Neutrophil (primary cell): ENCODE data around the gene EFTUD2.

Experiments used
- H3K27ac ChIP-seq: fragments of 200-600 bp; sonication (generic); 2 replicates; pipeline ENCODE4 v1.5.1; 2016; ENCODE audit warnings: mild to moderate bottlenecking, moderate library complexity
- H3K27me3 ChIP-seq: fragments of 200-600 bp; sonication (generic); 2 replicates; pipeline ENCODE4 v1.6.0; 2016; ENCODE audit warnings: mild to moderate bottlenecking
- H3K36me3 ChIP-seq: fragments of 200-600 bp; sonication (generic); 2 replicates; pipeline ENCODE4 v1.5.1; 2017
- H3K4me1 ChIP-seq, 2 experiments: fragments of 200-600 bp in 1 of 2; sonication (generic) in 1 of 2; 1 replicate in 1 of 2; 2 replicates in 1 of 2; pipeline versions ENCODE4 v1.5.1 to v1.6.1; 2013 to 2016; ENCODE audit warnings: low read depth in 1 of 2, low read length in 1 of 2, mild to moderate bottlenecking in 1 of 2, moderate library complexity in 1 of 2; ENCODE audit not compliant: control insufficient read depth in 1 of 2, insufficient read depth in 1 of 2
- H3K4me3 ChIP-seq, 2 experiments: fragments of 200-600 bp in 1 of 2; sonication (generic) in 1 of 2; 1 replicate in 1 of 2; 2 replicates in 1 of 2; pipeline ENCODE4 v1.5.1; 2013 to 2016; ENCODE audit warnings: low read depth in 1 of 2, low read length in 1 of 2, mild to moderate bottlenecking in 1 of 2, moderate library complexity in 1 of 2
- H3K9me3 ChIP-seq: fragments of 200-600 bp; sonication (generic); 2 replicates; pipeline ENCODE4 v1.5.1; 2016
- CTCF ChIP-seq: fragments of 200-600 bp; sonication (generic); IDR thresholded peaks from 2 replicates; pipeline ENCODE4 v1.5.1; 2016; ENCODE audit warnings: antibody characterized with exemption

Gene EFTUD2

DNA sequence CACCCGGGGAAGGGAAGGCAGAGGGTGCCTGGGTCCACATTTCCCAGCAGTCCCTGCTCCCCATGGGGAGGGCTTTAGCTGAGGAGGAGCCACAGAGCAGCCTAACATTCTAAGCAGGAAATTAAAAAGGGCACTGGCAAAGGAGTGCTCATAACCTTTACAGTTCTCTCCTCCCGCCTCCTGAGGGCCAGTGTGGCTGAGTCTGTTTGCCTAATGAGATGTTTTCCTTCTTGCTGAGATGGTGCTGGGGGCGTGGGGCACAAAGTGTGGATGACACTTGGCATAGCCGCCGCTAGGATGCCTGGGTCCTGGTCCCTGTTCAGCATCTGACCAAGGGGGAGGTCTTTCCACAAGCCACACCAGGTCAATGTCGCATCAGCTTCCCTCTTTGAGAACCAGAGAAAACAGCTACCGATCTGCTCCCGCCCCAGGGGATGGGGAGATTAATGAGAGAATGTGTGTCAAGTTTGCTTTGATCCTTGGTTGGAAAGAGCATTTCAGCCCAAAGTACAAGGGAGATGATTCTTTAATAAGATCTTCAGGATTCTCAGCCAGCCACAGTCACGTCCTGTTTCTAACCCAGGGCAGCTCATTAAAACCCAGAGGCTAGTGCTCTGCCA, 42.6 kb upstream of the EFTUD2 start:
- no peak overlapping the region for H3K27ac ChIP-seq
- H3K4me1 ChIP-seq: peaks cover 4 to 8% of the 10 kb centered on the region in 2 experiments
- no peak overlapping the region for H3K4me3 ChIP-seq
- H3K9me3 ChIP-seq: no peaks in the 10 kb centered on the region
- TF ChIP-seq CTCF: no peak
- peaks cover 11% of the 10 kb centered on the region for H3K36me3 ChIP-seq
- H3K27me3 ChIP-seq: no peaks in the 10 kb centered on the region

GRCh38 chr17:44940768-44941167, 41.5 kb upstream of the EFTUD2 start:
- Histone ChIP-seq H3K4me3 (no peak overlapping the region), H3K27ac (no peak overlapping the region), H3K4me1 (no peaks in the 10 kb centered on the region), H3K36me3 (peaks cover 16% of the 10 kb centered on the region), H3K27me3 (no peaks in the 10 kb centered on the region), H3K9me3 (no peaks in the 10 kb centered on the region)
- no peak for TF ChIP-seq CTCF

GRCh38 chr17:44940317-44940716, 41.1 kb upstream of the EFTUD2 start:
- no peak overlapping the region for H3K4me3 ChIP-seq
- no peak for TF ChIP-seq CTCF
- no peaks in the 10 kb centered on the region for H3K4me1 ChIP-seq
- H3K27ac ChIP-seq: no peak overlapping the region
- no peaks in the 10 kb centered on the region for H3K9me3 ChIP-seq
- no peaks in the 10 kb centered on the region for H3K27me3 ChIP-seq
- peaks cover 21% of the 10 kb centered on the region for H3K36me3 ChIP-seq

DNA sequence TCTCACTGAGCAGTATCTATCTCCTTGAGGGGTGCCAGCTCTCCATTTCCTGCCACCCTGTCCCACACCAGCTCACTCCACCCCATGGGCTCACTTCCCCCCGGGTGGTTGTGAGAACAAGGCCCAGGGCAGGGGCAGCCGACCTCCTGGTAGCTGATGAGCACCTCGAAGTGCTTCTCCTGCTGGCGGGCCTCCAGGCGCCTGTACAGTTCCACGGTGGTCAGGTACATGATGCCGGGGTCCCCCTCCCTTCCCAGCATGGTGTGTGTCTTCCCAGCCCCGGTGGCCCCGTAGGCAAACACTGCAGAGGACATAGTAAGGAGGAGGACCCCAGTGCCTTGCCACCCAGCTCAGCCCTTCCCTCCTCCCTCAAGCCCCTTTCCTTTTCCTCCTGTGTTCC, 35.9 kb upstream of the EFTUD2 start:
- Histone ChIP-seq H3K9me3 (no peaks in the 10 kb centered on the region), H3K27me3 (no peaks in the 10 kb centered on the region), H3K4me1 (no peaks in the 10 kb centered on the region), H3K4me3 (no peak overlapping the region), H3K36me3 (peaks cover 60% of the 10 kb centered on the region), H3K27ac (no peak overlapping the region)
- no peak for TF ChIP-seq CTCF

GRCh38 chr17:44934745-44935105, 35.5 kb upstream of the EFTUD2 start:
- no peaks in the 10 kb centered on the region for H3K4me1 ChIP-seq
- peaks cover 64% of the 10 kb centered on the region for H3K36me3 ChIP-seq
- no peaks in the 10 kb centered on the region for H3K27me3 ChIP-seq
- TF ChIP-seq CTCF: no peak
- H3K27ac ChIP-seq: no peak overlapping the region
- H3K4me3 ChIP-seq: no peak overlapping the region
- H3K9me3 ChIP-seq: no peaks in the 10 kb centered on the region
